DMS114 treated with DMSO at 0.1 percent for 48 hours (cell line): ENCODE results near the gene KIAA1191.
"Not testable (repeated sequence)": the region's sequence is repeated elsewhere in the genome, so short reads cannot be mapped to it uniquely, and the experiment has no call there.

Source experiments
- DNase-seq: peaks from one replicate; lab custom pipeline; 2025; ENCODE audit not compliant: unreplicated experiment; lab: John Stamatoyannopoulos, UW

Gene KIAA1191

DNA sequence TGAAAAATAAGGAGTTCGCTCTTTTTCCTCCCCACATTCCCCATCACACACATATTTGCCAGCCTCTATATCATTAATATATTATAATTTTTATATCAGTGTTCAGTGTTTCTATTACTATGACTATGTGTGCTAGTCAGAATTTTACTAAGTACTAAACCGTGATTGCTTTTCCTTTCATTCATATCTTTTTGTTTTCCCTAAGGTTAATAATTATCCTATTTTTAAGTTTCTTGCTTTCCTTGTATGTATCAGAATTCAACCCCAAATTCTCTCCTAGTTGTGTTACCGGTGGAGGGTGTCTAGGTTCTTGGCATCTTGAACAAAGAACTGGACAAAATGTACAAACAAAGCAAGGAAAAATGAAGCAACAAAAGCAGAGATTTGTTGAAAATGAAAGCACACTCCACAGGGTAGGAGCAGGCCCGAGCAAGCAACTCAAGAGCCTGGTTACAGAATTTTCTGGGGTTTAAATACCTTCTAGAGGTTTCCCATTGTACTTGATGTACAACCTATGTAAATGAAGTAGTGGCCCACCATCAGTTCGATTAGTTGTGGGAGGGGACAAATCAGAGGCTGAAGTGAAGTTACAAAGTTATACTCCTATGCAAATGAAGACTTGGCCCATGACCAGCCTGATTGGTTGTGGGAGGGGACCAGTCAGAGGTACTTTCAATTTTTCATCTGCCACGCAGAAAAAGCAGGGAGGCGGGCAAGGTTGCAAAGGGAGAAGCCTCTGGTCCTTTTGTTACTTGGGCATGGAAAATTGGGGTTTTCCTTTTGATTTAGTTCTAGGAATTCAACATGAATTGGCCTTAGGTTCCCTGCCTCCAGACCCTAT lies 43.8 kb downstream of the KIAA1191 start:
- DNase-seq, result no peak

DNA sequence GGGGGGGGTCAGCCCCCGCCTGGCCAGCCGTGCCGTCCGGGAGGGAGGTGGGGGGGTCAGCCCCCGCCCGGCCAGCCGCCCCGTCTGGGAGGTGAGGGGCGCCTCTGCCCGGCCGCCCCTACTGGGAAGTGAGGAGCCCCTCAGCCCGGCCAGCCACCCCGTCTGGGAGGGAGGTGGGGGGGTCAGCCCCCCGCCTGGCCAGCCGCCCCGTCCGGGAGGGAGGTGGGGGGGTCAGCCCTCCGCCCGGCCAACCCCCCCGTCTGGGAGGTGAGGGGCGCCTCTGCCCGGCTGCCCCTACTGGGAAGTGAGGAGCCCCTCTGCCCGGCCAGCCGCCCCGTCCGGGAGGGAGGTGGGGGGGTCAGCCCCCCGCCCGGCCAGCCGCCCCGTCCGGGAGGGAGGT lies 56.2 kb downstream of the KIAA1191 start:
- not testable (repeated sequence) for DNase-seq
